ENCODE measurements around the gene COL4A2. TPM values are rescaled to one million over a fixed set of nuclear protein-coding genes. Genes with fewer than 3 reads are reported as not detected.

The COL4A2 gene
- total RNA-seq, 1 donor from 2014 or later: 159 TPM

- H3K36me3 Mint-ChIP-seq (ENCODE audit: low read depth): peaks cover 7% of the 10 kb centered on the region
- H3K4me3 Mint-ChIP-seq: no peak overlapping the region
- no peak overlapping the region for H3K27ac Mint-ChIP-seq (ENCODE audit: unreplicated experiment)
- no peak for DNase-seq (ENCODE audit: low read depth, low spot score)
- no peaks in the 10 kb centered on the region for H3K9me3 Mint-ChIP-seq
- peaks cover 26% of the 10 kb centered on the region for H3K4me1 Mint-ChIP-seq
- no peak for TF ChIP-seq CTCF (conservative IDR thresholded peaks at IDR 0.05)
- no peaks in the 10 kb centered on the region for H3K27me3 Mint-ChIP-seq (ENCODE audit: low read depth)
Measured at GRCh38 chr13:110420626-110421025, 113.5 kb downstream of the COL4A2 start.

- H3K9me3 Mint-ChIP-seq: no peaks in the 10 kb centered on the region
- no peaks in the 10 kb centered on the region for H3K27me3 Mint-ChIP-seq (ENCODE audit: low read depth)
- H3K4me3 Mint-ChIP-seq: no peak overlapping the region
- H3K4me1 Mint-ChIP-seq: peaks cover 27% of the 10 kb centered on the region
- TF ChIP-seq CTCF (conservative IDR thresholded peaks at IDR 0.05): no peak
- H3K27ac Mint-ChIP-seq (ENCODE audit: unreplicated experiment): no peak overlapping the region
- H3K36me3 Mint-ChIP-seq (ENCODE audit: low read depth): peaks cover 10% of the 10 kb centered on the region
- no peak for DNase-seq (ENCODE audit: low read depth, low spot score)
Measured at GRCh38 chr13:110421061-110421460, 114.0 kb downstream of the COL4A2 start.

GRCh38 chr13:110421696-110422385 lies 114.8 kb downstream of the COL4A2 start:
- Mint-ChIP-seq H3K36me3 (ENCODE audit: low read depth) (peaks cover 10% of the 10 kb centered on the region), H3K4me1 (peaks cover 27% of the 10 kb centered on the region), H3K9me3 (no peaks in the 10 kb centered on the region), H3K4me3 (no peak overlapping the region), H3K27ac (ENCODE audit: unreplicated experiment) (no peak overlapping the region), H3K27me3 (ENCODE audit: low read depth) (no peaks in the 10 kb centered on the region)
- no peak for DNase-seq (ENCODE audit: low read depth, low spot score)
- TF ChIP-seq CTCF (conservative IDR thresholded peaks at IDR 0.05): no peak

- H3K9me3 Mint-ChIP-seq: no peaks in the 10 kb centered on the region
- no peaks in the 10 kb centered on the region for H3K27me3 Mint-ChIP-seq (ENCODE audit: low read depth)
- H3K4me1 Mint-ChIP-seq: peaks cover 23% of the 10 kb centered on the region
- H3K27ac Mint-ChIP-seq (ENCODE audit: unreplicated experiment): no peak overlapping the region
- H3K4me3 Mint-ChIP-seq: no peak overlapping the region
- no peak for DNase-seq (ENCODE audit: low read depth, low spot score)
- peaks cover 8% of the 10 kb centered on the region for H3K36me3 Mint-ChIP-seq (ENCODE audit: low read depth)
- TF ChIP-seq CTCF (conservative IDR thresholded peaks at IDR 0.05): no peak
Measured at GRCh38 chr13:110422913-110423688, 116.0 kb downstream of the COL4A2 start.

- Mint-ChIP-seq H3K9me3 (no peaks in the 10 kb centered on the region), H3K27ac (ENCODE audit: unreplicated experiment) (no peak overlapping the region), H3K27me3 (ENCODE audit: low read depth) (no peaks in the 10 kb centered on the region), H3K36me3 (ENCODE audit: low read depth) (peaks cover 8% of the 10 kb centered on the region), H3K4me1 (peaks cover 23% of the 10 kb centered on the region), H3K4me3 (no peak overlapping the region)
- TF ChIP-seq CTCF (conservative IDR thresholded peaks at IDR 0.05): no peak
- DNase-seq (ENCODE audit: low read depth, low spot score): no peak
Measured at GRCh38 chr13:110423689-110424302, 116.7 kb downstream of the COL4A2 start.

Measured in neural crest cell (in vitro differentiated cells).